Hepatocyte (in vitro differentiated cells): ENCODE data around the gene NKX3-2.

ENCODE experiments used
- EZH2 ChIP-seq: fragments of 200-600 bp; sonication (generic); IDR thresholded peaks from 2 replicates; pipeline ENCODE4 v1.6.1; 2016; ENCODE audit warnings: antibody characterized with exemption, mild to moderate bottlenecking, borderline replicate concordance
- TF ChIP-seq, protein P1 (sequence below): fragments of 200-600 bp; sonication (generic); IDR thresholded peaks from 2 replicates; pipeline ENCODE4 v1.5.1; 2016; ENCODE audit warnings: antibody characterized with exemption, mild to moderate bottlenecking; ENCODE audit not compliant: poor library complexity

DNA sequence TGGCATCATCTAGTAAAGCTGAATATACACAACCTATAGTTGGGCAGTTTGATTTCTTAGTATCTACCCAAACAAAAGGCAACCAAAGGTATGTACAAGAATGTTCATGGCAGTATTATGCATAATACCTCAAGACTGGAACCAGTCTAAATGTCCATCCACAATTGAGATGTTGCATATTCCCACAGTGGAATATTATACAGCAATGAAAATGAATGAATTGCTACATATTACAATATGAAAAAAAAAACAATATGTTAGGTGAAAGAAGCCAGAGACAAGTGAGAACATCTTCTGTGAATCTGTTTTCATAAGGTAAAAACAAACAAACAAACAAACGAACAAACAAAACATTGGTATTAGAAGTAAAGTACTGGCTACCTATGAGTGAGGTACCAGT is 48.6 kb downstream of the NKX3-2 start:
- TF ChIP-seq, protein P1, sequence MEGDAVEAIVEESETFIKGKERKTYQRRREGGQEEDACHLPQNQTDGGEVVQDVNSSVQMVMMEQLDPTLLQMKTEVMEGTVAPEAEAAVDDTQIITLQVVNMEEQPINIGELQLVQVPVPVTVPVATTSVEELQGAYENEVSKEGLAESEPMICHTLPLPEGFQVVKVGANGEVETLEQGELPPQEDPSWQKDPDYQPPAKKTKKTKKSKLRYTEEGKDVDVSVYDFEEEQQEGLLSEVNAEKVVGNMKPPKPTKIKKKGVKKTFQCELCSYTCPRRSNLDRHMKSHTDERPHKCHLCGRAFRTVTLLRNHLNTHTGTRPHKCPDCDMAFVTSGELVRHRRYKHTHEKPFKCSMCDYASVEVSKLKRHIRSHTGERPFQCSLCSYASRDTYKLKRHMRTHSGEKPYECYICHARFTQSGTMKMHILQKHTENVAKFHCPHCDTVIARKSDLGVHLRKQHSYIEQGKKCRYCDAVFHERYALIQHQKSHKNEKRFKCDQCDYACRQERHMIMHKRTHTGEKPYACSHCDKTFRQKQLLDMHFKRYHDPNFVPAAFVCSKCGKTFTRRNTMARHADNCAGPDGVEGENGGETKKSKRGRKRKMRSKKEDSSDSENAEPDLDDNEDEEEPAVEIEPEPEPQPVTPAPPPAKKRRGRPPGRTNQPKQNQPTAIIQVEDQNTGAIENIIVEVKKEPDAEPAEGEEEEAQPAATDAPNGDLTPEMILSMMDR: no peak
- no peak for TF ChIP-seq EZH2
